ENCODE results near the gene SH3TC2.

GRCh38 chr5:149062371-149063016 lies 368 bp downstream of the SH3TC2 start:
- TF ChIP-seq FOXA1 (IDR thresholded peaks at IDR 0.05) (no peak), ARNT (IDR thresholded peaks at IDR 0.05) (no peak), BHLHE40 (IDR thresholded peaks at IDR 0.05; ENCODE audit: borderline replicate concordance) (no peak), TARDBP (IDR thresholded peaks at IDR 0.05) (no peak), FOXM1 (IDR thresholded peaks at IDR 0.05; ENCODE audit: borderline replicate concordance) (no peak), NFRKB (IDR thresholded peaks at IDR 0.05) (no peak), PKNOX1 (IDR thresholded peaks at IDR 0.05) (no peak), HDGF (IDR thresholded peaks at IDR 0.05; ENCODE audit: borderline replicate concordance) (no peak), FOXK2 (IDR thresholded peaks at IDR 0.05) (no peak), LEF1 (IDR thresholded peaks at IDR 0.05; ENCODE audit: borderline replicate concordance) (no peak), ELF4 (IDR thresholded peaks at IDR 0.05) (no peak), L3MBTL2 (conservative IDR thresholded peaks at IDR 0.05) (no peak)

Measured in HEK293T (cell line).